Small intestine (tissue), 7 donors: ENCODE data around the gene NFIX. TPM values are rescaled to one million over a fixed set of nuclear protein-coding genes. Genes with fewer than 3 reads are reported as not detected.
"Not testable (repeated sequence)": the region's sequence is repeated elsewhere in the genome, so short reads cannot be mapped to it uniquely, and the experiment has no call there.

Experiments used
- DNase-seq, 2 donors: peaks; one replicate each; pipeline versions ENCODE4 v3.0.0 to v3.0.0-alpha.2; 2013
- FAIRE-seq: peaks from 2 replicates; lab custom pipeline; 2012; peaks lifted over from hg19 to GRCh38; lab: Jason Lieb, UNC
- H3K27ac ChIP-seq, 3 donors: one replicate each; pipeline ENCODE4 v1.5.1; 2013; ENCODE audit warnings: low read length in 2 of 3, mild to moderate bottlenecking in 2 of 3, control low read depth in 1 of 3, inconsistent platforms in 1 of 3, low read depth in 1 of 3, moderate library complexity in 1 of 3
- H3K27me3 ChIP-seq, 3 donors: one replicate each; pipeline ENCODE4 v1.6.1; 2013; ENCODE audit warnings: low read length in 3 of 3, inconsistent platforms in 1 of 3; ENCODE audit not compliant: control insufficient read depth in 3 of 3, insufficient read depth in 3 of 3
- H3K36me3 ChIP-seq, 3 donors: one replicate each; pipeline ENCODE4 v1.6.1; 2013; ENCODE audit warnings: low read length in 3 of 3, inconsistent platforms in 1 of 3, low read depth in 1 of 3, mild to moderate bottlenecking in 1 of 3, moderate library complexity in 1 of 3; ENCODE audit not compliant: control insufficient read depth in 3 of 3, insufficient read depth in 2 of 3
- H3K4me1 ChIP-seq, 3 donors: one replicate each; pipeline ENCODE4 v1.6.1; 2013; ENCODE audit warnings: low read length in 2 of 3, inconsistent platforms in 1 of 3, low read depth in 1 of 3, mild to moderate bottlenecking in 1 of 3, moderate library complexity in 1 of 3; ENCODE audit not compliant: control insufficient read depth in 3 of 3, insufficient read depth in 2 of 3
- H3K4me3 ChIP-seq, 3 donors: one replicate each; pipeline ENCODE4 v1.5.1; 2013; ENCODE audit warnings: low read length in 3 of 3, control low read depth in 1 of 3, inconsistent platforms in 1 of 3, low read depth in 1 of 3, mild to moderate bottlenecking in 1 of 3, moderate library complexity in 1 of 3
- H3K9me3 ChIP-seq, 2 donors: one replicate each; pipeline ENCODE4 v1.6.1; 2013; ENCODE audit warnings: low read depth in 1 of 2, low read length in 1 of 2; ENCODE audit not compliant: control insufficient read depth in 2 of 2, insufficient read depth in 1 of 2
- WGBS, 3 donors: extraction: QIAGEN DNeasy Blood & Tissue Kit; methylation state at CpG; one replicate each; pipeline ENCODE4 v1.1.7; 2013; 5-methylcytosine and 5-hydroxymethylcytosine counted together
- polyA plus RNA-seq, 4 donors: library from polyadenylated mRNA; stranded (reverse) in 3 of 4; unstranded in 1 of 4; fragments of 200-250 nt in 3 of 4; fragments of 120-200 nt in 1 of 4; gene quantifications; one replicate each; pipeline versions ENCODE4 v1.2.1 to v1.2.3, GENCODE V29; 2013
- donor health status: healthy with polysubstance abuse.
- donor health status: control.
- donor health status: control.
- donor health status: Bipolar disorder and iron deficiency.
- donor health status: healthy.

NFIX gene
- polyA plus RNA-seq, 4 donors, result 2.9 to 31.4 (median 10.0) TPM

DNA sequence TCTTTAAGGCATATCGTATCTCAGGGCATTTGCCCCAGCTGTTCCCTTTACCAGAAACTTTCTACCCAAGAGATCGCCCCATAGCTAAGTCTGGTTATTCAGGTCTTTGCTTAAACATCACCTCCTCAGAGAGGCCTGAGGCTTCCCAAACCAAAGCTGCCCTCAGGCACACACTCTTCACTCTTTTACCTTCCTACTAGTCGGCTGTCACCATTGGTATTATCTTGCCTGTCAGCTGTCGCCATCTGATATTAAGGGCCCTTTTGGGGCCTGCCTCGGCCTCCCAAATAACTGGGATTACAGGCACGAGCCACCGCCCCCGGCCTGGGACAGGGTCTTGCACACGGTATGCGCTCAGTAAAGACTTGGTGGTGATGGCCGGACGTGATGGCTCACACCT lies 39.3 kb upstream of the NFIX start:
- WGBS, 3 donors, result 36 to 55% (median 46%) methylated on average over 12 of the region's 12 CpGs
- Histone ChIP-seq H3K27me3 (no peaks in the 10 kb centered on the region), H3K36me3 (peaks cover 3 to 45% (median 8%) of the 10 kb centered on the region in 3 donors), H3K4me3 (peak overlapping the region in 2 of 3 donors; percentile 25 to 85), H3K27ac (peak overlapping the region in 1 of 3 donors; percentile 88), H3K9me3 (no peaks in the 10 kb centered on the region), H3K4me1 (peaks cover 0 to 6% (median 0%) of the 10 kb centered on the region in 3 donors)
- FAIRE-seq (no peak), DNase-seq (no peak)

DNA sequence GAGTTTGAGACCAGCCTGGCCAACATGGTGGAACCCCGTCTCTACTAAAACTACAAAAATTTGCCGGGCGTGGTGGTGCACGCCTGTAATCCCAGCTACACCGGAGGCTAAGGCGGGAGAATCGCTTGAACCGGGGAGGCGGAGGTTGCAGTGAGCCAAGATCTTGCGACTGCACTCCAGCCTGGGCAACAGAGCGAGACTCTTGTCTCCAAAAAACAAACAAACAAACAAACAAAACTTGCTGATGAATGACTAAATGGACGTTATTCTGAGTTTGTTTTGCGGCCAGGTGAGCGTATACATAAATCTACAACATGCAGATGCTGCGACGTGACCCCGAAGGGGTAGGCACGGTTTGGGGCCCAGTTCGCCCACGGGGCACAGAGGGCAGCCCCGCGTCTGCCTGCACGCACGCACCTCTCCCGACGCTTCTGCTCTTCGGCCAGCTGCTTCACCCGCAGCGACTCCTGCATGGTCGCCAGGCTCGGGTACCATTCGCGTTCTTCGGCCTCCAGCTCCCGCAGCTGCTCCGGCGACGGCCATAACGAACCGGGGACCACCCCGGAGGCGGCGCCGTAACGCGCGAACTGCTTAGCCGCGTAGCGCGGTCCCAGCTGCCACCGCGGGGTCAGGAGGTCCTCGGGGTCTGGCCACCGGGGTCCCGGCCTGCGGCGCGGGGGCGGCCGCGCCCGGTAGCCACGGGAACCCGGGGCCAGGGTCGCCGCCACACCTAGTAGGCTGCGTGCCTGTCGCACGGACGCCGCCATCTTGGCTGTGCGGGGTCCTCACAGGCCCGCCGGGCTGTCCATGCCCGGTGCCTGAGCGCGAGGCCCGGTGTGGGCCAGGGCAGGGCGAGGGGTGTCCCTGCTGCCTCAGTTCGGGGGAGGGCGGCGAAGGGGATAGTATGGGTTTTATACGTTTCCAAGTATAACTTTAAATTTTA lies 38.6 kb upstream of the NFIX start, which contains the start of gene GADD45GIP1:
Gene GADD45GIP1 (minus strand): TSS at position 778 of the 943 bp plus-strand sequence. CDS start 11 bp downstream, at position 767.
- H3K9me3 ChIP-seq, result no peaks in the 10 kb centered on the region
- H3K4me1 ChIP-seq, result peaks cover 0 to 6% (median 0%) of the 10 kb centered on the region in 3 donors
- peaks cover 3 to 39% (median 8%) of the 10 kb centered on the region in 3 donors for H3K36me3 ChIP-seq
- DNase-seq (peak; percentile 77 to 90), FAIRE-seq (no peak)
- peak within 1 kb of the TSS; percentile 88 to 89 (median 89) for H3K27ac ChIP-seq
- H3K27me3 ChIP-seq, result no peaks in the 10 kb centered on the region
- H3K4me3 ChIP-seq, result peak within 1 kb of the TSS; percentile 70 to 91 (median 85)
- WGBS, 3 donors, result 1 to 3% (median 3%) methylated on average over 81 to 84 of the region's 84 CpGs

DNA sequence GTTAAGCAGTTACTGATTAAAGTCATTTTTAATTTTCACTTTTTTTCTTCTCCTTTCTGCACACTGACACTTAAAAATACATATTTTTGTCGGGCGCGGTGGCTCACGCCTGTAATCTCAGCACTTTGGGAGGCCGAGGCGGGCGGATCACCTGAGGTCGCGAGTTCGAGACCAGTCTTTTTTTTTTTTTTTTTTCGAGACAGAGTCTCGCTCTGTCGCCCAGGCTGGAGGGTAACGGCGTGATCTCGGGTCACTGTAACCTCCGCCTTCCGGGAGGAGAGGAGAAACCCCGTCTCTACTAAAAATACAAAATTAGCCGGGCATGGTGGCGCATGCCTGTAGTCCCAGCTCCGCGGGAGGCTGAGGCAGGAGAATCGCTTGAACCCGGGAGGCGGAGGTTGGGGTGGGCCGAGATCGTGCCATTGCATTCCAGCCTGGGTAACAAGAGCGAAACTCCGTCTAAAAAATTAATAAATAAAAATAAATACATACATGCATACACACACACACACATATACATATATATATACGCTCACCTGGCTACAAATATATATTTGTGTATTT lies 37.8 kb upstream of the NFIX start:
- WGBS, 3 donors, result 19 to 27% (median 19%) methylated on average over 31 of the region's 31 CpGs
- FAIRE-seq, result not testable (repeated sequence)
- DNase-seq, result peak in 1 of 2 donors; percentile 27

DNA sequence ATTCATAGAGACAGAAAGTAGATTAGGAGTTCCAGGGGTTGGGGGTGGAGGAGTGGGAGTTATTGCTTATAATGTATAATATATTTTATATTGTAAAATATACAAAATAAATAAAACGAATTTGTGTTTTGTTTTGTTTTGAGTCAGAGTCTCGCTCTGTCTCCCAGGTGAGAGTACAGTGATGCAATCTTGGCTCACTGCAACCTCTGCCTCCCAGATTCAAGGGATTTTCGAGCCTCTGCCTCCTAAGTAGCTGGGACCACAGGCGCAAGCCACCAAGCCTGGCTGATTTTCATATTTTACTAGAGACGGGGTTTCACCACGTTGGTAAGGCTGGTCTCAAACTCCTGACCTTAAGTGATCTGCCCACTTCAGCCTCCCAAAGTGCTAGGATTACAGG lies 35.8 kb upstream of the NFIX start:
- 47 to 63% (median 62%) methylated on average over 6 of the region's 6 CpGs for WGBS, 3 donors
- H3K27me3 ChIP-seq, result no peaks in the 10 kb centered on the region
- no peak for FAIRE-seq

More for the DNA sequence above, 37.8 kb upstream of the NFIX start:
- H3K4me1 ChIP-seq, H3K9me3 ChIP-seq, H3K27me3 ChIP-seq: not testable (repeated sequence)
- Histone ChIP-seq H3K36me3 (peaks cover 3 to 31% (median 7%) of the 10 kb centered on the region in 3 donors), H3K4me3 (peak overlapping the region; percentile 70 to 91 (median 85)), H3K27ac (peak overlapping the region; percentile 88 to 89 (median 89))

DNA sequence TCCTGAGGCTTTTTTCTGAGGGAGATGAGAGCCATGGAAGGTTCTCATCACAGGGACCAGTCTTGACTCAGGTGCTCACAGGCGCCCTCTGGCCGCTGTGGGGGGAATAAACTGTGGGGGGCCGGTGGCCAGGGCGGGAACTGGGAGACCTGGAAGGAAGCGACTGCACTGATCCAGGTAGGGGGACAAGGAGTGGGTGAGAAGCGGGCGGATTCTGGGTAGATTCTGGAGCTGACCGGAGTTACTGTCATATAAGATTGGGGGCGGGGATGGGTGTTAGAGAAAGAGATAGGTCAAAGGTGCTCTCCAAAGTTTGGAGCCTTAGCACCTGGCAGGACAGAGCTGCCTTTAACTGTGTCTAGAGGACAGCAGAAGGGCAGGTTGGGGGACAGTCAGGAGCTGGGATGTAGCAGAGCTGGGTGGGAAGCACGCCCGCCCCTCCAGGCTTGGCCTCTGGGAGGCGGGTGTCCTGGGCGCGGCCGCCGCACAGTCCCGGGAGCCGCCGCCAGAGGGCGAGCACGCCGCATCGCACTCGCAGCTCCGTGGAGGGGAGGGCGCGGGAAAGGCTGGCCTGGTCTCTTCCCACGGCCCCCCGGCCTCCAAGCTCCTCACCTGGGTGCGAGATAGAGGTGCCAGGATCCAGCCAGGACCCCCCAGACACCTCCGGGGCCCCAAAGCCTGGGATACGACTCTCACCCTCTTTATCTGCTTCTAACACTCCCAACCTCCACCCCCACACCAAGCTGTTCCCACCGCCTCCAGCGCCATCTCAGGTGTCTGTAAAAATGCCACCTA lies 30.1 kb upstream of the NFIX start:
- FAIRE-seq (no peak), DNase-seq (peak; percentile 83 to 89)
- Histone ChIP-seq H3K4me3 (peak overlapping the region; percentile 33 to 58 (median 56)), H3K27me3 (no peaks in the 10 kb centered on the region), H3K36me3 (no peaks in the 10 kb centered on the region), H3K9me3 (no peaks in the 10 kb centered on the region), H3K4me1 (peaks cover 0 to 8% (median 0%) of the 10 kb centered on the region in 3 donors), H3K27ac (peak overlapping the region; percentile 11 to 47 (median 35))
- 0 to 2% (median 0%) methylated on average over 23 to 34 of the region's 34 CpGs for WGBS, 3 donors

More for the DNA sequence above, 35.8 kb upstream of the NFIX start:
- Histone ChIP-seq H3K4me3 (no peak overlapping the region), H3K27ac (no peak overlapping the region), H3K4me1 (peaks cover 0 to 6% (median 0%) of the 10 kb centered on the region in 3 donors), H3K36me3 (peaks cover 0 to 11% (median 0%) of the 10 kb centered on the region in 3 donors), H3K9me3 (no peaks in the 10 kb centered on the region)
- no peak for DNase-seq

DNA sequence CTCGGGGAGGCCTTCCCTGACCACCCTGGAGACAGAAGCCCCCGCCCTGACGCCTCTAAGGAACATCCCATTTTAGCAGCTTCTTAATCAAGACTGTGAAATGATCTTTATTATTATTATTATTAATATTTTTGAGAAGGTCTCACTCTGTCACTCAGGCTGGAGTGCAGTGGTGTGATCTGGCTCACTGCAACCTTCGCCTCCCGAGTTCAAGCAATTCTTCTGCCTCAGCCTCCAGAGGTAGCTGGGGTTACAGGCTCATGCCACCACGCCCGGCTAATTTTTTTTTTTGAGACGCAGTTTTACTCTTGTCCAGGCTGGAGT lies 29.5 kb upstream of the NFIX start:
- FAIRE-seq (no peak), DNase-seq (no peak)
- H3K27me3 ChIP-seq, result no peaks in the 10 kb centered on the region
- WGBS, 3 donors, result 25 to 44% (median 42%) methylated on average over 8 of the region's 8 CpGs
- no peaks in the 10 kb centered on the region for H3K9me3 ChIP-seq
- no peaks in the 10 kb centered on the region for H3K36me3 ChIP-seq
- peak overlapping the region in 1 of 3 donors; percentile 58 for H3K4me3 ChIP-seq
- H3K4me1 ChIP-seq, result peaks cover 0 to 8% (median 0%) of the 10 kb centered on the region in 3 donors
- H3K27ac ChIP-seq, result no peak overlapping the region

DNA sequence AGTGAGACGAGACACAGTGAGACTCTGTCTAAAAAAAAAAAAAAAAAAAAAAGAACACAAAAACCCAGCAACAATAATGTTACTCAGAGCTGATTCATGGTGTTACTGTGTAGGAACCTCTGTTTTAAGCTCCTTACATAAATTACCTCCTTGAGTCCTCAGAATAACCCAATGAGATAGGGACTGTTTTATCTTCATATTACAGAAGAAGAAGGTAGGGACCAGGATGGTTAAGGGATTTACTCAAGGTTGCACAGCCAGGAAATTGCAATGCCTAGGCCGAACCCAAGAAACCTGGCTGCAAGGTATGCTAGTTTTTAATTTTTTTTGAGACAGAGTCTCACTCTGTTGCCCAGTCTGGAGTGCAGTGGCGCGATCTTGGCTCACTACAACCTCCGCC lies 27.4 kb upstream of the NFIX start:
- 91 to 99% (median 94%) methylated on average over 5 of the region's 5 CpGs for WGBS, 3 donors
- H3K36me3 ChIP-seq, result no peaks in the 10 kb centered on the region
- no peak overlapping the region for H3K4me3 ChIP-seq
- DNase-seq (no peak), FAIRE-seq (no peak)
- H3K27ac ChIP-seq, result no peak overlapping the region
- H3K27me3 ChIP-seq, result no peaks in the 10 kb centered on the region
- H3K4me1 ChIP-seq, result peaks cover 0 to 8% (median 0%) of the 10 kb centered on the region in 3 donors
- no peaks in the 10 kb centered on the region for H3K9me3 ChIP-seq
